Neural cell (in vitro differentiated cells): ENCODE measurements around the gene ABAT. TPM values are rescaled to one million over a fixed set of nuclear protein-coding genes. Genes with fewer than 3 reads are reported as not detected.
A peak's percentile ranks its signal among the peaks of the same experiment; 100 is the strongest.

Source experiments
- H2AFZ ChIP-seq: fragments of 200-600, 300-800 bp; sonication (generic), shearing (Covaris generic); 2 replicates; pipeline ENCODE4 v1.6.0; 2014; ENCODE audit warnings: low read depth, mild to moderate bottlenecking, antibody characterized with exemption, low read length, moderate library complexity
- H3F3A ChIP-seq: fragments of 200-600 bp; shearing (Covaris generic); 2 replicates; pipeline ENCODE4 v1.6.1; 2016; ENCODE audit warnings: mild to moderate bottlenecking, moderate library complexity, mixed read lengths, antibody characterized with exemption, low read length; ENCODE audit not compliant: insufficient read depth, poor library complexity, severe bottlenecking
- H3K27ac ChIP-seq: fragments of 200-600, 300-800 bp; sonication (generic), shearing (Covaris generic); 2 replicates; pipeline ENCODE4 v1.5.1; 2014; ENCODE audit warnings: mild to moderate bottlenecking, low read length, moderate library complexity
- H3K27me3 ChIP-seq: fragments of 300-800, 200-600 bp; sonication (generic), shearing (Covaris generic); 2 replicates; pipeline ENCODE4 v1.6.0; 2014; ENCODE audit warnings: mild to moderate bottlenecking, low read depth, low read length, moderate library complexity; ENCODE audit not compliant: insufficient read depth
- H3K36me3 ChIP-seq: fragments of 300-800, 200-600 bp; sonication (generic), shearing (Covaris generic); 2 replicates; pipeline ENCODE4 v1.5.1; 2014; ENCODE audit warnings: mild to moderate bottlenecking, antibody characterized with exemption, low read length, moderate library complexity; ENCODE audit not compliant: insufficient read depth
- H3K4me2 ChIP-seq: fragments of 300-800, 200-600 bp; sonication (generic), shearing (Covaris generic); 2 replicates; pipeline ENCODE4 v1.6.0; 2014; ENCODE audit warnings: mild to moderate bottlenecking, low read length
- H3K4me3 ChIP-seq: fragments of 300-800, 200-600 bp; sonication (generic), shearing (Covaris generic); 2 replicates; pipeline ENCODE4 v1.5.1; 2014; ENCODE audit warnings: mild to moderate bottlenecking, low read length, moderate library complexity
- H3K79me2 ChIP-seq: fragments of 200-600 bp; shearing (Covaris generic); replicated peaks from 2 replicates; pipeline ENCODE4 v1.6.0; 2014; ENCODE audit warnings: mild to moderate bottlenecking, low read length, moderate library complexity; ENCODE audit not compliant: insufficient read depth
- H3K9ac ChIP-seq: fragments of 300-800, 200-600 bp; sonication (generic), shearing (Covaris generic); 2 replicates; pipeline ENCODE4 v1.6.1; 2016; ENCODE audit warnings: mild to moderate bottlenecking, low read length, mixed read lengths
- H3K9me2 ChIP-seq: fragments of 200-600 bp; shearing (Covaris generic); 2 replicates; pipeline ENCODE4 v1.6.1; 2016; ENCODE audit warnings: mild to moderate bottlenecking, low read length, mixed read lengths; ENCODE audit not compliant: insufficient read depth
- H3K9me3 ChIP-seq: fragments of 200-600, 300-800 bp; sonication (generic), shearing (Covaris generic); 2 replicates; pipeline ENCODE4 v1.6.1; 2016; ENCODE audit warnings: mild to moderate bottlenecking, mixed run types, low read length, moderate library complexity, mixed read lengths
- H4K20me1 ChIP-seq: fragments of 200-600 bp; shearing (Covaris generic); 2 replicates; pipeline ENCODE4 v1.6.1; 2016; ENCODE audit warnings: mild to moderate bottlenecking, mixed run types; ENCODE audit not compliant: insufficient read depth
- EP300 ChIP-seq: fragments of 450-650 bp; conservative IDR thresholded peaks from 2 replicates; pipeline ENCODE4 v1.6.1; 2014; ENCODE audit warnings: antibody characterized with exemption, mild to moderate bottlenecking, moderate library complexity; ENCODE audit not compliant: poor library complexity, severe bottlenecking
- EZH2 ChIP-seq: fragments of 200-600, 300-800 bp; shearing (Covaris generic), sonication (generic); IDR thresholded peaks from 2 replicates; pipeline ENCODE4 v1.6.1; 2014; ENCODE audit warnings: antibody characterized with exemption, low read length, borderline replicate concordance, mild to moderate bottlenecking; ENCODE audit not compliant: insufficient read depth, poor library complexity, severe bottlenecking
- MXI1 ChIP-seq: fragments of 450-650 bp; conservative IDR thresholded peaks from 2 replicates; pipeline ENCODE4 v1.6.1; 2014; ENCODE audit warnings: antibody characterized with exemption, mild to moderate bottlenecking; ENCODE audit not compliant: poor library complexity, severe bottlenecking
- POLR2AphosphoS5 ChIP-seq: IDR thresholded peaks from 2 replicates; pipeline ENCODE4 v1.6.1; 2012
- RAD21 ChIP-seq: fragments of 450-650 bp; conservative IDR thresholded peaks from 2 replicates; pipeline ENCODE4 v1.6.1; 2014; ENCODE audit warnings: antibody characterized with exemption, mild to moderate bottlenecking, moderate library complexity
- SMC3 ChIP-seq: fragments of 450-650 bp; conservative IDR thresholded peaks from 2 replicates; pipeline ENCODE4 v1.6.1; 2014; ENCODE audit warnings: antibody characterized with exemption, mild to moderate bottlenecking, moderate library complexity; ENCODE audit not compliant: poor library complexity
- TAF1 ChIP-seq: IDR thresholded peaks from 2 replicates; pipeline ENCODE4 v1.6.1; 2012; ENCODE audit warnings: low read depth
- polyA plus RNA-seq: library from polyadenylated mRNA; depleted of rRNA; stranded (reverse); fragments of >200 nt; gene quantifications from 2 replicates; pipeline ENCODE4 v1.2.3, GENCODE V29; 2014
- TF ChIP-seq, protein P1 (sequence below): IDR thresholded peaks from 2 replicates; pipeline ENCODE4 v1.6.1; 2012; ENCODE audit warnings: borderline replicate concordance
- TF ChIP-seq, protein P2 (sequence below): fragments of 450-650 bp; IDR thresholded peaks from 2 replicates; pipeline ENCODE4 v1.5.1; 2014; ENCODE audit warnings: antibody characterized with exemption, mild to moderate bottlenecking, moderate library complexity; ENCODE audit not compliant: poor library complexity, severe bottlenecking

Gene ABAT
- polyA plus RNA-seq, 1 donor from 2014 or later: 125 TPM

DNA sequence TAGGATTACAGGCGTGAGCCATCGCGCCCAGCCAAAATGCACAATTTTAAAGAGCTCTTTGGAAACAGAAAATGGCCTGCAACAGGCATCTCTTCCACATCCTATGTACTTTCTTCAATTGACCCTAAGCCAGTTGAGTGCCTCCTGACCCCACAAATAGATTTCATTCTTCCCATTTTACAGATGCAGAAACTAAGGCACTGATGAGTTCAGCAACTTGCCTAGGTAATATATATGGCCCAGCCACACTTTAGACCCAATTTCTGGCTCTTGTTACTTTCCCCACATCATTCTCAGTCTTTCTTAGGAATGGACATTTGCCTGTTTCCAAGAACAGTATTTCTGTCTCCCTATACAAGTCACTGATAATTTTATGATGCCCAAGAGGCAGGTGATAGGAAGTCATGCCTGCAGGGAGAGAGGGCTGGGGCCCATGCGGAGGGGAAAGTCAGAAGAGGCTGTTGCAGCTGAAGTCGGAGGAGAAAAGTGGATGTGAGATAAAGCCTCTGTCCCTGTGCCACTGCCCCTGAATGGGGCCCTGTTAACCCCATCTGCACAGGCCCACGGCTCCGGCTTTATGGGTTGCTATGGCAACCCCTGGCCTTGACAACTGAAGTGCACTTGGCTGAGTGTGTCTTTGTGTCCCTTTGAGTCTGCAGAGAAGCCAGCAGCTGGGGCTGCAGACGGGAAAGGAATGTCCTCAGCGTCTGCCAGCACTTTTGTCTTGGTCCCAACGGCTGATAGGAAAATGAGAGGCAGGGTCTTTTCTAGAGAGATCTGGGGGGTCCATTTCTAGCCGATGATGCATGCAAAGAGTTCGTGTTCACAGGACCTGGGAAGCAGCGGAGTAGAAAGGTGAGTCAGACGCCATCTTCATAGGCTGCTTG lies 45.9 kb downstream of the ABAT start:
- Histone ChIP-seq H3K9me3 (no peaks in the 10 kb centered on the region), H3K79me2 (peaks cover 82% of the 10 kb centered on the region), H3K27ac (peak overlapping the region; percentile 80), H3F3A (peaks cover 11% of the 10 kb centered on the region), H3K36me3 (no peaks in the 10 kb centered on the region), H3K4me2 (peak overlapping the region; percentile 88), H2AFZ (peak overlapping the region; percentile 0), H3K4me3 (peak overlapping the region; percentile 60), H3K9me2 (no peaks in the 10 kb centered on the region), H4K20me1 (no peaks in the 10 kb centered on the region), H3K27me3 (no peaks in the 10 kb centered on the region), H3K9ac (peak overlapping the region; percentile 66)
- TF ChIP-seq POLR2AphosphoS5 (peak; percentile 75), MXI1 (peak; percentile 49), EZH2 (no peak), EP300 (peak; percentile 78), SMC3 (peak; percentile 58), RAD21 (peak; percentile 52), TAF1 (no peak)
- TF ChIP-seq, protein P1, sequence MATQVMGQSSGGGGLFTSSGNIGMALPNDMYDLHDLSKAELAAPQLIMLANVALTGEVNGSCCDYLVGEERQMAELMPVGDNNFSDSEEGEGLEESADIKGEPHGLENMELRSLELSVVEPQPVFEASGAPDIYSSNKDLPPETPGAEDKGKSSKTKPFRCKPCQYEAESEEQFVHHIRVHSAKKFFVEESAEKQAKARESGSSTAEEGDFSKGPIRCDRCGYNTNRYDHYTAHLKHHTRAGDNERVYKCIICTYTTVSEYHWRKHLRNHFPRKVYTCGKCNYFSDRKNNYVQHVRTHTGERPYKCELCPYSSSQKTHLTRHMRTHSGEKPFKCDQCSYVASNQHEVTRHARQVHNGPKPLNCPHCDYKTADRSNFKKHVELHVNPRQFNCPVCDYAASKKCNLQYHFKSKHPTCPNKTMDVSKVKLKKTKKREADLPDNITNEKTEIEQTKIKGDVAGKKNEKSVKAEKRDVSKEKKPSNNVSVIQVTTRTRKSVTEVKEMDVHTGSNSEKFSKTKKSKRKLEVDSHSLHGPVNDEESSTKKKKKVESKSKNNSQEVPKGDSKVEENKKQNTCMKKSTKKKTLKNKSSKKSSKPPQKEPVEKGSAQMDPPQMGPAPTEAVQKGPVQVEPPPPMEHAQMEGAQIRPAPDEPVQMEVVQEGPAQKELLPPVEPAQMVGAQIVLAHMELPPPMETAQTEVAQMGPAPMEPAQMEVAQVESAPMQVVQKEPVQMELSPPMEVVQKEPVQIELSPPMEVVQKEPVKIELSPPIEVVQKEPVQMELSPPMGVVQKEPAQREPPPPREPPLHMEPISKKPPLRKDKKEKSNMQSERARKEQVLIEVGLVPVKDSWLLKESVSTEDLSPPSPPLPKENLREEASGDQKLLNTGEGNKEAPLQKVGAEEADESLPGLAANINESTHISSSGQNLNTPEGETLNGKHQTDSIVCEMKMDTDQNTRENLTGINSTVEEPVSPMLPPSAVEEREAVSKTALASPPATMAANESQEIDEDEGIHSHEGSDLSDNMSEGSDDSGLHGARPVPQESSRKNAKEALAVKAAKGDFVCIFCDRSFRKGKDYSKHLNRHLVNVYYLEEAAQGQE: peak; percentile 82
- TF ChIP-seq, protein P2, sequence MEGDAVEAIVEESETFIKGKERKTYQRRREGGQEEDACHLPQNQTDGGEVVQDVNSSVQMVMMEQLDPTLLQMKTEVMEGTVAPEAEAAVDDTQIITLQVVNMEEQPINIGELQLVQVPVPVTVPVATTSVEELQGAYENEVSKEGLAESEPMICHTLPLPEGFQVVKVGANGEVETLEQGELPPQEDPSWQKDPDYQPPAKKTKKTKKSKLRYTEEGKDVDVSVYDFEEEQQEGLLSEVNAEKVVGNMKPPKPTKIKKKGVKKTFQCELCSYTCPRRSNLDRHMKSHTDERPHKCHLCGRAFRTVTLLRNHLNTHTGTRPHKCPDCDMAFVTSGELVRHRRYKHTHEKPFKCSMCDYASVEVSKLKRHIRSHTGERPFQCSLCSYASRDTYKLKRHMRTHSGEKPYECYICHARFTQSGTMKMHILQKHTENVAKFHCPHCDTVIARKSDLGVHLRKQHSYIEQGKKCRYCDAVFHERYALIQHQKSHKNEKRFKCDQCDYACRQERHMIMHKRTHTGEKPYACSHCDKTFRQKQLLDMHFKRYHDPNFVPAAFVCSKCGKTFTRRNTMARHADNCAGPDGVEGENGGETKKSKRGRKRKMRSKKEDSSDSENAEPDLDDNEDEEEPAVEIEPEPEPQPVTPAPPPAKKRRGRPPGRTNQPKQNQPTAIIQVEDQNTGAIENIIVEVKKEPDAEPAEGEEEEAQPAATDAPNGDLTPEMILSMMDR: no peak

GRCh38 chr16:8720967-8721308 lies 46.5 kb downstream of the ABAT start:
- Histone ChIP-seq H3K9me2 (no peaks in the 10 kb centered on the region), H3K27me3 (no peaks in the 10 kb centered on the region), H3K36me3 (no peaks in the 10 kb centered on the region), H3K79me2 (peaks cover 82% of the 10 kb centered on the region), H3K27ac (peak overlapping the region; percentile 80), H3K4me3 (peak overlapping the region; percentile 60), H4K20me1 (no peaks in the 10 kb centered on the region), H3K9me3 (no peaks in the 10 kb centered on the region), H3K9ac (peak overlapping the region; percentile 66), H3K4me2 (peak overlapping the region; percentile 88), H3F3A (peaks cover 11% of the 10 kb centered on the region), H2AFZ (peak overlapping the region; percentile 0)
- no peak for TF ChIP-seq EP300
- TF ChIP-seq, protein P2: no peak
- no peak for TF ChIP-seq EZH2
- TF ChIP-seq TAF1: no peak
- TF ChIP-seq, protein P1: no peak
- TF ChIP-seq SMC3: no peak
- TF ChIP-seq RAD21: no peak
- TF ChIP-seq POLR2AphosphoS5: no peak
- no peak for TF ChIP-seq MXI1
